Measurements from ENCODE around the gene CBFA2T3. TPM values are rescaled to one million over a fixed set of nuclear protein-coding genes. Genes with fewer than 3 reads are reported as not detected.

Gene CBFA2T3
- total RNA-seq, 1 donor from 2014 or later, result 8.6 TPM

GRCh38 chr16:88982286-88983084, 5.5 kb upstream of the CBFA2T3 start:
- no peak for TF ChIP-seq CTCF (IDR thresholded peaks at IDR 0.05; ENCODE audit: borderline replicate concordance)
- peaks cover 5% of the 10 kb centered on the region for H3K4me1 ChIP-seq
- no peaks in the 10 kb centered on the region for H3K9me3 ChIP-seq (replicated peaks)
- no peak overlapping the region for H3K4me3 ChIP-seq
- peaks cover 72% of the 10 kb centered on the region for H3K27me3 ChIP-seq (ENCODE audit: low read depth)
- DNase-seq, result no peak
- no peaks in the 10 kb centered on the region for H3K36me3 ChIP-seq
- intact Hi-C loops (cut with micrococcal nuclease), result no loop called here
- H3K27ac ChIP-seq (replicated peaks), result no peak overlapping the region

GRCh38 chr16:88979353-88980015, 2.5 kb upstream of the CBFA2T3 start:
- TF ChIP-seq CTCF (IDR thresholded peaks at IDR 0.05; ENCODE audit: borderline replicate concordance), result no peak
- H3K36me3 ChIP-seq, result no peaks in the 10 kb centered on the region
- no peak for DNase-seq
- H3K9me3 ChIP-seq (replicated peaks), result no peaks in the 10 kb centered on the region
- H3K4me3 ChIP-seq, result no peak overlapping the region
- peaks cover 22% of the 10 kb centered on the region for H3K4me1 ChIP-seq
- H3K27me3 ChIP-seq (ENCODE audit: low read depth), result peaks cover 83% of the 10 kb centered on the region
- H3K27ac ChIP-seq (replicated peaks), result no peak overlapping the region
- intact Hi-C loops (cut with micrococcal nuclease), result no loop called here

GRCh38 chr16:88978608-88979346, 1.8 kb upstream of the CBFA2T3 start:
- no peak for DNase-seq

GRCh38 chr16:88977812-88978607, 1.0 kb upstream of the CBFA2T3 start:
- no peak for DNase-seq
- peaks cover 82% of the 10 kb centered on the region for H3K27me3 ChIP-seq (ENCODE audit: low read depth)
- no peak overlapping the region for H3K27ac ChIP-seq (replicated peaks)
- H3K4me3 ChIP-seq, result no peak overlapping the region
- TF ChIP-seq CTCF (IDR thresholded peaks at IDR 0.05; ENCODE audit: borderline replicate concordance), result no peak
- intact Hi-C loops (cut with micrococcal nuclease), result no loop called here
- H3K4me1 ChIP-seq, result peaks cover 22% of the 10 kb centered on the region
- H3K9me3 ChIP-seq (replicated peaks), result no peaks in the 10 kb centered on the region
- no peaks in the 10 kb centered on the region for H3K36me3 ChIP-seq

More at GRCh38 chr16:88978608-88979346, 1.8 kb upstream of the CBFA2T3 start:
- Histone ChIP-seq H3K27me3 (ENCODE audit: low read depth) (peaks cover 83% of the 10 kb centered on the region), H3K27ac (replicated peaks) (no peak overlapping the region), H3K36me3 (no peaks in the 10 kb centered on the region), H3K4me1 (peaks cover 22% of the 10 kb centered on the region), H3K4me3 (no peak overlapping the region), H3K9me3 (replicated peaks) (no peaks in the 10 kb centered on the region)
- TF ChIP-seq CTCF (IDR thresholded peaks at IDR 0.05; ENCODE audit: borderline replicate concordance), result no peak
- intact Hi-C loops (cut with micrococcal nuclease), result no loop called here
